ENCODE data around the gene ME2.
A peak's percentile ranks its signal among the peaks of the same experiment; 100 is the strongest.

Gene ME2

DNA sequence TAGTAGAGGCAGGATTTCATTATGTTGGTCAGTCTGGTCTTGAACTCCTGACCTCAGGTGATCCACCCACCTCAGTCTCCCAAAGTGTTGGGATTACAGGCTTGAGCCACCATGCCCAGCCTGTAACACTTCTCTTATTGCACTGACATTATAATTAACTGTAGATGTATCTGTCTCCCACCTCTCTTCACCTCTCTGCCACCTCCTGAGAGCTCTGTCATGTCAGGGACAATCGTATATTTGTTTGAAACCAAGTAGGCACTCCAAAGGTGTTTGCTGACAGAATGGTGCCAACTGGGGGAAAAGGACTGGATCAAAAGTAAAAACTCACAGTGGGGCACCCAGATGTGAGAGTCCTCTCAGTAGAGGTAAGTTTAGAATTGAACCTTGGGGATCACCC, 17.3 kb upstream of the ME2 start:
- TF ChIP-seq, protein P1, sequence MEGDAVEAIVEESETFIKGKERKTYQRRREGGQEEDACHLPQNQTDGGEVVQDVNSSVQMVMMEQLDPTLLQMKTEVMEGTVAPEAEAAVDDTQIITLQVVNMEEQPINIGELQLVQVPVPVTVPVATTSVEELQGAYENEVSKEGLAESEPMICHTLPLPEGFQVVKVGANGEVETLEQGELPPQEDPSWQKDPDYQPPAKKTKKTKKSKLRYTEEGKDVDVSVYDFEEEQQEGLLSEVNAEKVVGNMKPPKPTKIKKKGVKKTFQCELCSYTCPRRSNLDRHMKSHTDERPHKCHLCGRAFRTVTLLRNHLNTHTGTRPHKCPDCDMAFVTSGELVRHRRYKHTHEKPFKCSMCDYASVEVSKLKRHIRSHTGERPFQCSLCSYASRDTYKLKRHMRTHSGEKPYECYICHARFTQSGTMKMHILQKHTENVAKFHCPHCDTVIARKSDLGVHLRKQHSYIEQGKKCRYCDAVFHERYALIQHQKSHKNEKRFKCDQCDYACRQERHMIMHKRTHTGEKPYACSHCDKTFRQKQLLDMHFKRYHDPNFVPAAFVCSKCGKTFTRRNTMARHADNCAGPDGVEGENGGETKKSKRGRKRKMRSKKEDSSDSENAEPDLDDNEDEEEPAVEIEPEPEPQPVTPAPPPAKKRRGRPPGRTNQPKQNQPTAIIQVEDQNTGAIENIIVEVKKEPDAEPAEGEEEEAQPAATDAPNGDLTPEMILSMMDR (IDR thresholded peaks at IDR 0.05; ENCODE audit: insufficient read depth, missing control alignments): no peak
- FAIRE-seq: no peak
- no peak for DNase-seq (ENCODE audit: insufficient read length, low spot score)

DNA sequence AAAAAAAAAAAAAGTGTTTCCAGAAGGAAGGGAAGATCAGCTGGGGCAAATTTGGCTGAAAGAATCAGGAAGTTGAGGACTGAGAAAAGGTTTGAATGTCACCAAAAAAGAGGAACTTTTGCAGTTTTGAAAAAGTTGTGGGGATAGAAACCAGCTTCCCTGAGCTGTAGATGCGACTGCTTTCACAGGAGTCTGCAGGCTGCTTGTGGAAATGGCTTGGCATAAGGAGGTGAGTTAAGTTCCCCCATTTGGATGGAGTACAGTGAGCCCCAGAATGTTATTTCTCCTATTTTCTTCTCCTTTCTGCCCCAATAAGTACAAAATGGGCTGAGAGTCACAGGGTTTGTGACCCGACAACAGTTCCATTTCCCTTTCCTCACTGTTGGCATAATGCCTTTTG, 16.5 kb upstream of the ME2 start:
- FAIRE-seq: no peak
- DNase-seq (ENCODE audit: insufficient read length, low spot score): no peak
- TF ChIP-seq, protein P1 (IDR thresholded peaks at IDR 0.05; ENCODE audit: insufficient read depth, missing control alignments): no peak

DNA sequence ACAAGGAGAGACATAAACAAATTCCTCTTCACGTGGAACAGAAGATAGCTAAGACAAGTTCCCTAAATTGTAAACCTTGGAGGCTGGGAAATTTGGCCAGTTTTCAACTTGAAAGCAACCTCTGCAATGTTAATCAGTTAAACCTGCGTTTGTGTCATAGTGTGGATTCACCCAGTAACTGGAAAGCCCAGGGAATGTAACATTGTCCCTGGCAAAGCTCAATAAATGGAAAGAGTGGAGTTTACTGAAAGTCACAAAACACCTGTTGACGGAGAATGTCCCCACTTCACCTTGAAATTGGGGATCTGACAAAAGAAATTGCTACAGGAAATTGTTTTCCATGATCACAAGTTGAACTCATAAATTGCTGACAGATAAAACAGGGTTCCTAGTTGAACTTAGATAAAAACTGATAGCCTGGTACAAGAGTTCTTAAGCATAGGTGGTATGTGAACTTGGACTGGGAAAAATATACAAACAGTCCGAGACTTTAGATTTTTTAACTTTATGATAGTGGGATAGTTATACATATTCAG, 15.0 kb upstream of the ME2 start:
- FAIRE-seq (no peak), DNase-seq (ENCODE audit: insufficient read length, low spot score) (no peak)
- TF ChIP-seq, protein P1 (IDR thresholded peaks at IDR 0.05; ENCODE audit: insufficient read depth, missing control alignments): no peak

DNA sequence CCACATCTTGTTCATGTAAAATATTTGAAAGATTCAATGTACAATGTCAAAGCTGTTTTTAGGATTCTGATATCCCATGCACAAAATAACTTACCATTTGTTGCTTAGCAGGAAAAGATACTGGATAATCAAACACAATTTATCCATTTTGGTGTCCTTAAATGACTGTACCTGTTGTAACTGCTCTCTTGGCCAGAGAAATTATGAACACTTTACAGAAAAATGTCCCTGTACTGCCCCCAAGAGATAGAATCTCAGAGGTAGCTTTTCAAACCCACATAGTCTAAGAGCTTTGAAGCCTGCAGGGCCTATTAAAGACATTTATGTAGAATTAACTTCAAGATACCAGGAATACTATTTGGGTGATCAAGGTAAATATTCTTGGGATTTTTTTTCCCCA, 12.2 kb upstream of the ME2 start:
- TF ChIP-seq, protein P1 (IDR thresholded peaks at IDR 0.05; ENCODE audit: insufficient read depth, missing control alignments): peak; percentile 8
- DNase-seq (ENCODE audit: insufficient read length, low spot score): no peak
- no peak for FAIRE-seq

DNA sequence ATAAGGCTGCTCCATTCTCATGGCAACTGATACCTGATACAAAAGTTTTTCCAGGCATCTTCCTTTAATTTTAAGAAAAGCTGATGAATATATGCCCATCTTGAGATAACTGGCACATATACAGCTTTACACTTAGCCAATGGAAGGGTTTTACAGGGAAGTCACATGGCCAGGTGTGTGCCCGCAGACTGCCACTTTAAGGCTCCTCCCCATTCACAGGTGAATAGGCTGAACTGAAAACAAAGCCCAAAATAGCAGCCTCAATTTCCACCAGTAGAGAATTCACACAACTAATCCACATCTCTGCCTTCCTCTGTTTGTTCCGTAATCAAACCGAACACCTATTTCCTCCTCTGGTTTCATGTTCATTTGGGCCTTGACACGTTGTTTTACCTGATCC, 9.8 kb upstream of the ME2 start:
- FAIRE-seq (no peak), DNase-seq (ENCODE audit: insufficient read length, low spot score) (no peak)
- TF ChIP-seq, protein P1 (IDR thresholded peaks at IDR 0.05; ENCODE audit: insufficient read depth, missing control alignments): no peak

DNA sequence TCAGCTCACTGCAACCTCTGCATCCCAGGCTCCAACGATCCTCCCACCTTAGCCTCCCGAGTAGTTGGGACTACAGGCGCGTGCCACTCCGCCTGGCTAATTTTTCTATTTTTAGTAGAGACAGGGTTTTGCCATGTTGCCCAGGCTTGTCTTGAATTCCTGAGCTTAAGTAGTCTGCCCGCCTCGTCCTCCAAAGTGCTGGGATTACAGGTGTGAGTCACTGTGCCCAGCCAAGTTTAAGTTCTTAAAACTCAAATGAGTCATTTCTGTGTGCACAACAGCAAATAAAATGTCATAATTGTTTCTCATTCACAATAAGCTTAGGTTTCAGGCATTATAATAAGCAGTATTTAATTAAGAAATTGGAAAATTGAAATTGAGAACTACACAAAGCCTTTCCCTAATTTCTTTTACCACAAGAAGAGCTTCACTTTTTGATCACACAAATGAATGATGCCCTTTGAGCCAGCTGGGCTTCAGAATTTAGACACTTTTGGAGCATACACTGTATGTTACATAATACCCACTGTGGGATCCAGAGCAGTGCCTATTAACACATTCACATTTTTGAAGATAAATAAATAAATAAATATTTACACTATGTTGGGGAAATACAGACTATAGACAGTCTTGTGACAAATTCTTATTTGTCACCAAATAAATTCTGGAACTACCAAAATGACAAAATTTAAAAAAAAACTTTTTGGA, 8.6 kb upstream of the ME2 start:
- TF ChIP-seq, protein P1 (IDR thresholded peaks at IDR 0.05; ENCODE audit: insufficient read depth, missing control alignments): no peak
- DNase-seq (ENCODE audit: insufficient read length, low spot score) (no peak), FAIRE-seq (no peak)

DNA sequence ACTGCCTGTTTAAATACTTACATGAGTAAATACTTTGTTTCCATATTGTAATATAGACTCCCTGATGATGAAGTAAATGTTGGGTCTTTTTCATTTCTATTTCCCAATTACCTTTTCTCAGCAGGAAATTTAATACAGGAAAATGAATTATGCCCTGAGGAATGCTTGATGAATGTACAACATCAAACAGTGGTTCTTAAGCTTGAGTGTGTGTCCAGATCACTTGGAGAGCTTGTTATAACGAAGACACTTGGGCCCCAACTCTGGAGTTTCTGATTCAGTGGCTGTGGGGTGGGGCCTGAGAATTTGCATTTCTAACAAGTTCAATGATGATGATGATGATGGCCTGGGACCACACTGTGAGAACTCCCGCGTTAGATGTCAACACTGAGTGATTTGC, 7.1 kb upstream of the ME2 start:
- no peak for DNase-seq (ENCODE audit: insufficient read length, low spot score)
- FAIRE-seq: no peak
- TF ChIP-seq, protein P1 (IDR thresholded peaks at IDR 0.05; ENCODE audit: insufficient read depth, missing control alignments): no peak
